C4-2B (cell line): ENCODE results near the gene CEP70.

Source experiments
- H3K27ac ChIP-seq: fragments of 450-650 bp; 2 replicates; pipeline ENCODE4 v1.5.1; 2017
- CTCF ChIP-seq: fragments of 450-650 bp; conservative IDR thresholded peaks from 2 replicates; pipeline ENCODE4 v1.5.1; 2017; ENCODE audit warnings: mild to moderate bottlenecking
- ZFX ChIP-seq: fragments of 450-650 bp; IDR thresholded peaks from 2 replicates; pipeline ENCODE4 v1.6.1; 2017

CEP70 gene

DNA sequence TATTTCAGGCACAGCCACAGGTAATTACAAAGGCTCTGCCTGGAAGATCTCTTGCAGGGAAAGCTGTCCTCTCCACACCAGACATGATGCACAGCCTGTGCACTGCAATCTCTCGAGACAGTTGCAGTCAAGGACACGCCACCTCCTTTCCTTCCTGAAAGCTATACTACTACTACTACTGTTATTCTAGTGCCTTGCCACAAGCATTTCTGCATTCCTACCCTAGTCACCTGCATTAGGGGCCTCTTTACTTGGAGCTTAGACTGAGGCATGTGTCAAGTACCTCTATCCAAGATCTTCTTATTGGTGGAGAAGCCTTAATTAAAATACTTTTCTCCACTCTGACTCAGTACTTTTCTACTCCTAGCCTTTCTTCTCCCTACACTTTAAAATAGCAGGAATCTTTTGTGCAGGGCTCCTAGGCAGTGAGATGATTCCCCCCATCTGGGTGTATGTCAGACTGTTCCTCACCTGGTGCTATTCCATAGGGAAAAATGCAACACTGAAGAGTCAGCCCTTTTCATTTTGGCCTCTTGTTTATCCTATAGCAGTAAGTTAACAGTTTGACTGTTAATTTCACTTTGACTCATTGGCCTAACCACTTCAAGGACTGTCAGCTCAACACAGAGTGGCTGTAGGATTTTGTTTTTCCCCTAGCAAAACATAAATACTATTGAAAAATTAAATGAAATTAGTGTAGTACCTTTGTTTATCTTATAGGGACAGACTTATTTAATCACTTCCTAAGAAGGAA is 80.8 kb downstream of the CEP70 start:
- no peak overlapping the region for H3K27ac ChIP-seq
- TF ChIP-seq ZFX (no peak), CTCF (no peak)

DNA sequence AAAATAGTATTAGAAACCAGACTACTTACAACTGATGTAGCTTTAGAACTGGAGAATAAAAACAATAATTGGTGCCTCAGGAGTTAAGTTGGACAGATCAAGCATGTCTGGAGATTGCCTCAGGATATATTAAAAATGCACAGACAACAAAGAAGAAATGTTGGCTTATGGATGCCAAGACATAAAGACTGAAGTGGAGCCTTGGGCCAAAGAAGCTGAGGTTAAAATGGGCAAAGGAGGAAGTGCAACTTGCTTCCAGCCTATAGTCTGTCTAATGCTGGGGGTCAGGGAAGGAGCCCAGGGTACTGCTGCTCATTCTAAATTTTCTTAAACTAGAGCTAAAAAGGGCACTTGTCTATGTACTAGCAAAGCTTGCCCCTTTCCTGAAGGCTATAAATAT is 82.1 kb downstream of the CEP70 start:
- no peak for TF ChIP-seq ZFX
- no peak for TF ChIP-seq CTCF
- H3K27ac ChIP-seq: no peak overlapping the region

- no peak for TF ChIP-seq CTCF
- no peak for TF ChIP-seq ZFX
- H3K27ac ChIP-seq: no peak overlapping the region
Observed at GRCh38 chr3:138509586-138509985, 84.5 kb downstream of the CEP70 start.

DNA sequence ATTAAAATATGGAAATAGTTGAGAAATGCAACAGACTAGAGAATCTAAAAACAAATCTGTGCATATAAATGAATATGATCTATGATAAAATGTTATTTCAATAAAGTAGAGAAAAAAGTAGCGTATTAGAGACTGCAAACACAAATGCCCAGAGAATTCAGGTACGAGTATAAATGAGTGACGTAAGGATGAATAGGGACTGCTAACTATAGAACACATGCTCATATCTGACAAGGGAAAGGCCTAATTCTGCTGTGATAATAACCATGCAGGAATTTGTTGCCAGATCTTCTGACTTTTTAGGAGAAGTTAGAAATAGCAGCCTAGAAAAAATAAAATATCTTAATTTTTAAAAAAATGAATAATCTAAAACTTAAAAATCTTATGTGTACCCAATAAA is 86.5 kb downstream of the CEP70 start:
- TF ChIP-seq ZFX (no peak), CTCF (no peak)

GRCh38 chr3:138498991-138499390 is 95.1 kb downstream of the CEP70 start:
- H3K27ac ChIP-seq: no peak overlapping the region
- TF ChIP-seq ZFX: no peak
- TF ChIP-seq CTCF: no peak

More for the DNA sequence above, 86.5 kb downstream of the CEP70 start:
- no peak overlapping the region for H3K27ac ChIP-seq

DNA sequence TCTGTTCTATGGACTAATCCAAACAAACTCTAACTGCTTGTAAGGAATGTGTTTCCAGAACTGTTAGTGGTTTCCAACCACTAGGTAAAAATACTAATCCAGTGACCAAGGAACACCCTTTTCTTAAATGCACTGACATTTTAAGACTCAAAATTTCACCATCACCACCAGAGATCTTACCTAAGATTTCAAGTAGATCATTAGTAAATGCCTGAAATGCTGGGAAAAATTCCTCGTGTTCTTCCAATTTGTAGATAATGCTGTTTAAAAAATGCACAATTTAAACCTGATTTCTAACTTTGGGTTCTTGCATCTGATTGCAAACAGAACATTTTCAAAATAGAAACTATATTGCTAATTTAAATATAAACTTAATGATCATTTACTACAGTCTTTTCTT is 96.2 kb downstream of the CEP70 start:
- TF ChIP-seq CTCF (no peak), ZFX (no peak)

GRCh38 chr3:138497021-138497420 is 97.0 kb downstream of the CEP70 start:
- no peak for TF ChIP-seq CTCF
- TF ChIP-seq ZFX: no peak
- H3K27ac ChIP-seq: no peak overlapping the region

More for the DNA sequence above, 96.2 kb downstream of the CEP70 start:
- H3K27ac ChIP-seq: no peak overlapping the region
